HL-60 (cell line): ENCODE measurements around the gene TMEM31.

Experiments used
- DNase-seq, 2 experiments: peaks; one replicate each; pipeline ENCODE4 v3.0.0-alpha.2; 2010 to 2020; ENCODE audit warnings: low read depth in 1 of 2, low spot score in 1 of 2
- H3K27ac ChIP-seq: fragments of 250-450 bp; sonication (Bioruptor Pico); replicated peaks from 2 replicates; pipeline ENCODE4 v1.5.1; 2020; ENCODE audit warnings: mild to moderate bottlenecking, moderate library complexity
- H3K27me3 ChIP-seq: fragments of 250-450 bp; sonication (Bioruptor Pico); 2 replicates; pipeline ENCODE4 v1.5.1; 2021; ENCODE audit warnings: mild to moderate bottlenecking, moderate library complexity; ENCODE audit not compliant: insufficient read depth, poor library complexity, severe bottlenecking
- H3K4me3 ChIP-seq: replicated peaks from 2 replicates; pipeline ENCODE4 v1.5.1; 2011; ENCODE audit warnings: mild to moderate bottlenecking, control low read depth, low read length; ENCODE audit not compliant: insufficient read depth
- GABPA ChIP-seq: IDR thresholded peaks from 2 replicates; pipeline ENCODE4 v1.6.1; 2012; ENCODE audit warnings: low read depth
- POLR2AphosphoS5 ChIP-seq: IDR thresholded peaks from 2 replicates; pipeline ENCODE4 v1.6.1; 2012; ENCODE audit warnings: low read depth
- SPI1 ChIP-seq: IDR thresholded peaks from 2 replicates; pipeline ENCODE4 v1.6.1; 2012; ENCODE audit warnings: low read depth, mild to moderate bottlenecking, borderline replicate concordance
- TF ChIP-seq, protein P1 (sequence below): IDR thresholded peaks from 2 replicates; pipeline ENCODE4 v1.6.1; 2012; ENCODE audit warnings: low read depth; ENCODE audit not compliant: insufficient replicate concordance
- TF ChIP-seq, protein P2 (sequence below): IDR thresholded peaks from one replicate; pipeline ENCODE4 v1.5.1; 2011; ENCODE audit warnings: low read length, control low read depth, inconsistent platforms; ENCODE audit not compliant: insufficient read depth

The TMEM31 gene

DNA sequence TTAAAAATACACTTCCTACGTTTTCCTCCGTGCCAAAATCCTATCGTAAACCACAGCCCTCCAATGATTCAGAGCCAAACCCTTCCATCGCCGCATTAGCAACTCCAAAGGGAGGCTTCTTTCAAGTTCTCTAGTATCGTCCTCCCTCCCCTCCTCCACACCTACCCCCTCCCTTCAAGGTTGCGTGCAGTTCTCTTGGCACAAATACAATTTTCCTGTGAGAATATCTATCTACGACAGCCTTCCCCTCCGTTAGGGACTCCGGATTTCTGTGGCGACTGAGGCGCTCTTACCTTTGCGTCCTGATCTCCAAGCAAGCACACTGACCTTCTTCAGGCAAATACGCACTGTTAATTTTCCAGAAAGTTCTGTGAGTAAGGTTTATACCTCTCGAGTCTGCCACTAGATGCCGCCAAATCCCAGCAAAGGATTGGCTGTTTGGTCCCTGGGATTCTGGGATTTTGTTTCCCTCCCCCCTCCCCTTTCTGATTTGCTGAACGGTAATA lies 23.0 kb upstream of the TMEM31 start:
- H3K27me3 ChIP-seq = no peaks in the 10 kb centered on the region
- peak overlapping the region; percentile 96 for H3K27ac ChIP-seq
- TF ChIP-seq POLR2AphosphoS5 (peak; percentile 20; the same call in 1 of the 2 replicates), SPI1 (no peak), GABPA (no peak)
- TF ChIP-seq, protein P1, sequence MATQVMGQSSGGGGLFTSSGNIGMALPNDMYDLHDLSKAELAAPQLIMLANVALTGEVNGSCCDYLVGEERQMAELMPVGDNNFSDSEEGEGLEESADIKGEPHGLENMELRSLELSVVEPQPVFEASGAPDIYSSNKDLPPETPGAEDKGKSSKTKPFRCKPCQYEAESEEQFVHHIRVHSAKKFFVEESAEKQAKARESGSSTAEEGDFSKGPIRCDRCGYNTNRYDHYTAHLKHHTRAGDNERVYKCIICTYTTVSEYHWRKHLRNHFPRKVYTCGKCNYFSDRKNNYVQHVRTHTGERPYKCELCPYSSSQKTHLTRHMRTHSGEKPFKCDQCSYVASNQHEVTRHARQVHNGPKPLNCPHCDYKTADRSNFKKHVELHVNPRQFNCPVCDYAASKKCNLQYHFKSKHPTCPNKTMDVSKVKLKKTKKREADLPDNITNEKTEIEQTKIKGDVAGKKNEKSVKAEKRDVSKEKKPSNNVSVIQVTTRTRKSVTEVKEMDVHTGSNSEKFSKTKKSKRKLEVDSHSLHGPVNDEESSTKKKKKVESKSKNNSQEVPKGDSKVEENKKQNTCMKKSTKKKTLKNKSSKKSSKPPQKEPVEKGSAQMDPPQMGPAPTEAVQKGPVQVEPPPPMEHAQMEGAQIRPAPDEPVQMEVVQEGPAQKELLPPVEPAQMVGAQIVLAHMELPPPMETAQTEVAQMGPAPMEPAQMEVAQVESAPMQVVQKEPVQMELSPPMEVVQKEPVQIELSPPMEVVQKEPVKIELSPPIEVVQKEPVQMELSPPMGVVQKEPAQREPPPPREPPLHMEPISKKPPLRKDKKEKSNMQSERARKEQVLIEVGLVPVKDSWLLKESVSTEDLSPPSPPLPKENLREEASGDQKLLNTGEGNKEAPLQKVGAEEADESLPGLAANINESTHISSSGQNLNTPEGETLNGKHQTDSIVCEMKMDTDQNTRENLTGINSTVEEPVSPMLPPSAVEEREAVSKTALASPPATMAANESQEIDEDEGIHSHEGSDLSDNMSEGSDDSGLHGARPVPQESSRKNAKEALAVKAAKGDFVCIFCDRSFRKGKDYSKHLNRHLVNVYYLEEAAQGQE = no peak
- TF ChIP-seq, protein P2, sequence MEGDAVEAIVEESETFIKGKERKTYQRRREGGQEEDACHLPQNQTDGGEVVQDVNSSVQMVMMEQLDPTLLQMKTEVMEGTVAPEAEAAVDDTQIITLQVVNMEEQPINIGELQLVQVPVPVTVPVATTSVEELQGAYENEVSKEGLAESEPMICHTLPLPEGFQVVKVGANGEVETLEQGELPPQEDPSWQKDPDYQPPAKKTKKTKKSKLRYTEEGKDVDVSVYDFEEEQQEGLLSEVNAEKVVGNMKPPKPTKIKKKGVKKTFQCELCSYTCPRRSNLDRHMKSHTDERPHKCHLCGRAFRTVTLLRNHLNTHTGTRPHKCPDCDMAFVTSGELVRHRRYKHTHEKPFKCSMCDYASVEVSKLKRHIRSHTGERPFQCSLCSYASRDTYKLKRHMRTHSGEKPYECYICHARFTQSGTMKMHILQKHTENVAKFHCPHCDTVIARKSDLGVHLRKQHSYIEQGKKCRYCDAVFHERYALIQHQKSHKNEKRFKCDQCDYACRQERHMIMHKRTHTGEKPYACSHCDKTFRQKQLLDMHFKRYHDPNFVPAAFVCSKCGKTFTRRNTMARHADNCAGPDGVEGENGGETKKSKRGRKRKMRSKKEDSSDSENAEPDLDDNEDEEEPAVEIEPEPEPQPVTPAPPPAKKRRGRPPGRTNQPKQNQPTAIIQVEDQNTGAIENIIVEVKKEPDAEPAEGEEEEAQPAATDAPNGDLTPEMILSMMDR = peak; percentile 24

GRCh38 chrX:103688946-103689345 lies 21.8 kb upstream of the TMEM31 start:
- Histone ChIP-seq H3K27me3 (no peaks in the 10 kb centered on the region), H3K4me3 (no peak overlapping the region), H3K27ac (no peak overlapping the region)
- no peak for DNase-seq
- TF ChIP-seq POLR2AphosphoS5 = no peak
- no peak for TF ChIP-seq GABPA
- TF ChIP-seq, protein P2 = peak; percentile 66

More for the DNA sequence above, 23.0 kb upstream of the TMEM31 start:
- peak; percentile 38 to 60 for DNase-seq
- H3K4me3 ChIP-seq = peak overlapping the region; percentile 53

- TF ChIP-seq POLR2AphosphoS5 (no peak), GABPA (no peak), SPI1 (no peak)
- TF ChIP-seq, protein P1 = no peak
- TF ChIP-seq, protein P2 = no peak
- no peak overlapping the region for H3K27ac ChIP-seq
- H3K27me3 ChIP-seq = no peaks in the 10 kb centered on the region
- H3K4me3 ChIP-seq = no peak overlapping the region
- no peak for DNase-seq
Measured at GRCh38 chrX:103691059-103691458, 19.6 kb upstream of the TMEM31 start.

DNA sequence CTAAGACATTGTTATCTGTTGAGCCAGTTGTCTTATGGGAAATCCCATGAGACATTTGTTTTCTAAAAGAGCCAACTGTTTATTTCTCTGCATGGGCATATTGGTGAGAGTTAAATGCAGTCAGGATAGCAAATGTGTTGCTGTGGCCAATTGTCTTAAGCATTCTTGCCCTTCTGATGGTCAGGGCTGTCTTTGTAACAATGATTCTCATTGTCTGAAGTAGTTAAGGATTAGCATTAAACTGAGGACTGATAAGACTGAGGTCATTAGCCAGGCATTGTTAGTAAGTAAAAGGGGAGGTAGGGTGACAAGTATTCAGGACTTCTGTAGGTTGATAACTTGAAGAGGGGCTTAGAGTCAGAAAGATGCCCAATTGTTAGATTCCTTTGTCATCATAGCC lies 13.0 kb upstream of the TMEM31 start:
- TF ChIP-seq, protein P1 = no peak
- TF ChIP-seq, protein P2 = no peak
- TF ChIP-seq SPI1 = no peak
- no peak overlapping the region for H3K27ac ChIP-seq
- no peak overlapping the region for H3K4me3 ChIP-seq

More for the DNA sequence above, 13.0 kb upstream of the TMEM31 start:
- no peaks in the 10 kb centered on the region for H3K27me3 ChIP-seq
- no peak for DNase-seq
